Stimulated activated naive CD4-positive, alpha-beta T cell (primary cell): Measurements from ENCODE around the gene C9orf85.
"Not testable (repeated sequence)": the region's sequence is repeated elsewhere in the genome, so short reads cannot be mapped to it uniquely, and the experiment has no call there.

Experiments
- DNase-seq, 6 experiments: peaks; one replicate each; lab custom pipeline; 2025; lab: John Stamatoyannopoulos, UW

C9orf85 gene

DNA sequence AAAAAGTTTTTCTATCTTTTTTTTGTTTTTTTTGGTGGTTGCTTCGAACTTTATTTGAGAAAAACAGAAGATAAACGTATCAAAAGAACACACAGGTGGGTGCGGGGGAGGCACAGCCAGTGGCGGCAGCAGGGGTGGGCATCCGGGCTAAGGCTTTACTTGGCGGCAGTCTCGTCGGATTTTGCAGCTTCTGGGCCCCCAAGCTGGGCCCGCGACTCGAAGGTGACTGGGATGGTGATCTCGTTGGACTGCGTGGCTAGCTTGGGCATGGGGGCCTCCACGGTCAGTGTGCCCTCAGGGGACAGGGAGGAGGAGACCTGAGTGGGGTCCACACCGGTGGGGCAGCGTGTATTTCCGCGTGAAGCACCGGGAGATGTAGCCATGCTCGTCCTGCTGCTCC, 96.3 kb downstream of the C9orf85 start:
- not testable (repeated sequence) for DNase-seq

GRCh38 chr9:72012646-72013045, 101.2 kb downstream of the C9orf85 start:
- no peak for DNase-seq

DNA sequence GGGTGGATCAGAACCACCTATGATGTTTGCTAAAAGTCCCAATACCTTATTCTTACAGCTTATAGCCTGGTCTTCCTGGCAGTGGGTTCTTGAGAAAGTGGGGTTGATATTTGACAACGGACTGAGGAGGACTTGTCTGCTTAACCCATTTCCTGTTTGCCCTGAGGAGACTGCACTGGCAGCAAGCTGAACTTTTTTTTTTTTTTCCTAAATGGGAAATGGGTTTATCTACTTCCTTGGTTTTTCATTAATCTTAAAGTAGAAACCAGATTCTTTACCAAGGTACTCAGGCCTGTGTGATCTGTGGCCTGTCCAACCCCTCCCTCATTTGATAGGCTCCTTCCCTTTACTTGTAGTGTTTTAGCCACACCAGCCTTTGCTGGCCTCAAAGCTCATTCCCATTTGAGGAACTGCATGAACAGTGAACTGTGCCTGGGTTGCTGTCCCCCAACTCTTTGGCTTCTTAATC, 101.9 kb downstream of the C9orf85 start:
- DNase-seq: no peak

GRCh38 chr9:72022841-72023240, 111.4 kb downstream of the C9orf85 start:
- no peak for DNase-seq
